Esophagus squamous epithelium (tissue), 5 donors: ENCODE data around the gene CASKIN1. TPM values are rescaled to one million over a fixed set of nuclear protein-coding genes. Genes with fewer than 3 reads are reported as not detected.

Experiments
- DNase-seq: peaks from one replicate; lab custom pipeline; 2025; lab: John Stamatoyannopoulos, UW
- H3K27ac ChIP-seq, 4 donors: fragments of 200-600 bp; sonication (generic); one replicate each; pipeline ENCODE4 v1.5.1; 2016 to 2019; ENCODE audit warnings: mild to moderate bottlenecking in 1 of 4
- H3K27me3 ChIP-seq, 4 donors: fragments of 200-600 bp; sonication (generic); 1 replicate in 3 of 4; 2 replicates in 1 of 4; pipeline versions ENCODE4 v1.5.1 to v1.6.0; 2017 to 2021; ENCODE audit warnings: antibody characterized with exemption in 1 of 4
- H3K36me3 ChIP-seq, 3 donors: fragments of 200-600 bp; sonication (generic); one replicate each; pipeline ENCODE4 v1.5.1; 2016 to 2019
- H3K4me1 ChIP-seq, 3 donors: fragments of 200-600 bp; sonication (generic); one replicate each; pipeline ENCODE4 v1.5.1; 2017 to 2019
- H3K4me3 ChIP-seq, 4 donors: fragments of 200-600 bp; sonication (generic); 1 replicate in 3 of 4; 2 replicates in 1 of 4; pipeline ENCODE4 v1.5.1; 2016 to 2019; ENCODE audit warnings: mild to moderate bottlenecking in 2 of 4, moderate library complexity in 1 of 4
- H3K9me3 ChIP-seq, 3 donors: fragments of 200-600 bp; sonication (generic); one replicate each; pipeline ENCODE4 v1.5.1; 2016 to 2019
- CTCF ChIP-seq, 6 experiments: fragments of 450-650 bp in 4 of 6; fragments of 200-600 bp in 2 of 6; sonication (generic) in 2 of 6; IDR thresholded peaks; one replicate each; pipeline ENCODE4 v1.5.1; 2016 to 2019; ENCODE audit warnings: antibody characterized with exemption in 6 of 6, mild to moderate bottlenecking in 4 of 6, moderate library complexity in 4 of 6
- POLR2A ChIP-seq, 4 donors: fragments of 450-650 bp; IDR thresholded peaks; one replicate each; pipeline ENCODE4 v1.6.1; 2017; ENCODE audit warnings: antibody characterized with exemption in 4 of 4, mild to moderate bottlenecking in 4 of 4, moderate library complexity in 3 of 4
- WGBS, 2 donors: methylation state at CpG; one replicate each; pipeline ENCODE4 v1.1.5; 2018; 5-methylcytosine and 5-hydroxymethylcytosine counted together
- intact Hi-C: fragments of 100-400 bp; cut with DNase I; formaldehyde crosslinking; loops from one replicate; pipeline ENCODE4 v1.15.0; 2022
- total RNA-seq, 4 donors: library from RNA; depleted of rRNA; stranded (reverse); fragments of >200 nt; gene quantifications; one replicate each; pipeline ENCODE4 v1.1.0, GENCODE V29; 2016
- donor health status: DM: yes; HTN: yes; CAD: no.

Gene CASKIN1
- total RNA-seq, 4 donors from 2014 or later: 0.04 to 0.38 TPM; not detected in 2

- peaks cover 21 to 45% (median 23%) of the 10 kb centered on the region in 3 donors for H3K36me3 ChIP-seq
- intact Hi-C loops: no loop called here
- no peaks in the 10 kb centered on the region for H3K27me3 ChIP-seq
- WGBS, 2 donors: 63% methylated on average over 27 of the region's 50 CpGs; no CpG with 5 or more reads in 1 of the 2 donors
- TF ChIP-seq CTCF (IDR thresholded peaks at IDR 0.05) (no peak), POLR2A (IDR thresholded peaks at IDR 0.05) (no peak)
- H3K9me3 ChIP-seq: no peaks in the 10 kb centered on the region
- peak overlapping the region in 1 of 4 donors; percentile 27 for H3K4me3 ChIP-seq
- DNase-seq: no peak
- peak overlapping the region in 1 of 4 donors; percentile 21 for H3K27ac ChIP-seq
- H3K4me1 ChIP-seq: peaks cover 0 to 38% (median 15%) of the 10 kb centered on the region in 3 donors
Observed at GRCh38 chr16:2179107-2179501, 17.3 kb downstream of the CASKIN1 start.

- TF ChIP-seq POLR2A (IDR thresholded peaks at IDR 0.05) (no peak), CTCF (IDR thresholded peaks at IDR 0.05) (no peak)
- Histone ChIP-seq H3K4me3 (no peak overlapping the region), H3K36me3 (peaks cover 26 to 50% (median 27%) of the 10 kb centered on the region in 3 donors), H3K4me1 (peaks cover 0 to 44% (median 15%) of the 10 kb centered on the region in 3 donors), H3K27ac (no peak overlapping the region), H3K27me3 (no peaks in the 10 kb centered on the region), H3K9me3 (no peaks in the 10 kb centered on the region)
- WGBS, 2 donors: 20 to 60% methylated on average over 1 of the region's 106 CpGs
- DNase-seq: no peak
- intact Hi-C loops: no loop called here
Observed at GRCh38 chr16:2178321-2179106, 17.9 kb downstream of the CASKIN1 start.

- H3K9me3 ChIP-seq: no peaks in the 10 kb centered on the region
- WGBS, 2 donors: 94 to 96% methylated on average over 7 to 8 of the region's 20 CpGs
- H3K4me3 ChIP-seq: no peak overlapping the region
- no peaks in the 10 kb centered on the region for H3K27me3 ChIP-seq
- DNase-seq: no peak
- peaks cover 0 to 47% (median 15%) of the 10 kb centered on the region in 3 donors for H3K4me1 ChIP-seq
- intact Hi-C loops: no loop called here
- H3K36me3 ChIP-seq: peaks cover 34 to 60% (median 36%) of the 10 kb centered on the region in 3 donors
- TF ChIP-seq CTCF (IDR thresholded peaks at IDR 0.05) (no peak), POLR2A (IDR thresholded peaks at IDR 0.05) (no peak)
- H3K27ac ChIP-seq: no peak overlapping the region
Observed at GRCh38 chr16:2177561-2177960, 18.8 kb downstream of the CASKIN1 start.

GRCh38 chr16:2177101-2177500 is 19.3 kb downstream of the CASKIN1 start:
- no peak overlapping the region for H3K4me3 ChIP-seq
- H3K36me3 ChIP-seq: peaks cover 34 to 65% (median 41%) of the 10 kb centered on the region in 3 donors
- peaks cover 0 to 47% (median 15%) of the 10 kb centered on the region in 3 donors for H3K4me1 ChIP-seq
- TF ChIP-seq POLR2A (IDR thresholded peaks at IDR 0.05): no peak
- no peak for TF ChIP-seq CTCF (IDR thresholded peaks at IDR 0.05)
- no peak for DNase-seq
- no peaks in the 10 kb centered on the region for H3K9me3 ChIP-seq
- no peak overlapping the region for H3K27ac ChIP-seq
- intact Hi-C loops: no loop called here
- WGBS, 2 donors: 81 to 100% methylated on average over 1 to 8 of the region's 18 CpGs
- no peaks in the 10 kb centered on the region for H3K27me3 ChIP-seq

GRCh38 chr16:2176047-2176446 is 20.4 kb downstream of the CASKIN1 start:
- intact Hi-C loops: no loop called here
- no peaks in the 10 kb centered on the region for H3K27me3 ChIP-seq
- H3K27ac ChIP-seq: peak overlapping the region in 1 of 4 donors; percentile 13
- no peaks in the 10 kb centered on the region for H3K9me3 ChIP-seq
- WGBS, 2 donors: no CpG with 5 or more reads among the region's 23 CpGs
- DNase-seq: no peak
- H3K36me3 ChIP-seq: peaks cover 34 to 75% (median 43%) of the 10 kb centered on the region in 3 donors
- TF ChIP-seq CTCF (IDR thresholded peaks at IDR 0.05) (no peak), POLR2A (IDR thresholded peaks at IDR 0.05) (no peak)
- peaks cover 0 to 53% (median 15%) of the 10 kb centered on the region in 3 donors for H3K4me1 ChIP-seq
- H3K4me3 ChIP-seq: no peak overlapping the region
